ENCODE measurements around the gene NUB1.
"Not testable (repeated sequence)": the region's sequence is repeated elsewhere in the genome, so short reads cannot be mapped to it uniquely, and the experiment has no call there.

NUB1 gene

DNA sequence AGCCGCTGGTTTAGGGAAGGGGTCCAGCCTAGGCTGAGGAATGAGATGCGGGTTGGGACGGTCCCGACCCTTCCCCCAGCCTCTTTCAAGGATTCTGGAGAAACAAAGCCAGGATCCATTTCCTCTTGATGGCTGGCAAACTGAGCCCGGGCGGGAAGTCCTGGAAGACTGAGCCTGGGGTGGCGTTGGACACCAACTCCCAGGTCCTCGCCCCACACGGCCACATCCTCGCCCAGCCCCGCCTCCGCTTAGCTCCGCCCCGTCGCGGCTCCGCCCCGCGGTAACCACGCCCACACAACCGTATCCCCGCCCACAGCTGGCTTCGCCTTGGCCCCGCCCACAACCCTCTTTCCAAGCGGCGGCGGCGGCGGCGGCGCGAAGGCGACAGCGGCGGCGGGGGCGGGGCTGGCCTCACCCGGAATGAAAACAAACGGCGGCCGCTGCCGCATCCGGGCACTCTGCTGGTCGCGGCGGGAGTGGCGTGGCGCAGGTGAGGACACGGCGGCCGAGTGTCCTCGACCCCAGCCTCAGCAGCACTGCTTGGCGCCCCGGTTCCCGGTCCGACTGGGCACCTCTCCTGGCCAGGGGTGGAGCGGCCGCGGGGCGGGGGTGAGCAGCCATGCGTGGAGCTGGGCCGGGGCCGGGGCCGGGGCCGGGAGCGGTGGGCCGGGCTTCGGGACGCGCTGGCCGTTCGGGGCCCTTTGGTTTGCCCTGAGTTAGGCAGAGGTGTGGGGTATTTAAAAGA is at the start of gene NUB1:
Gene NUB1, plus strand, starts transcription at position 456 of the 745 bp plus-strand sequence. CDS start 3,538 bp downstream, outside the sequence.
- DNase-seq: peak; percentile 89

GRCh38 chr7:151292850-151293249 is 48.8 kb upstream of the NUB1 start:
- no peak for DNase-seq

DNA sequence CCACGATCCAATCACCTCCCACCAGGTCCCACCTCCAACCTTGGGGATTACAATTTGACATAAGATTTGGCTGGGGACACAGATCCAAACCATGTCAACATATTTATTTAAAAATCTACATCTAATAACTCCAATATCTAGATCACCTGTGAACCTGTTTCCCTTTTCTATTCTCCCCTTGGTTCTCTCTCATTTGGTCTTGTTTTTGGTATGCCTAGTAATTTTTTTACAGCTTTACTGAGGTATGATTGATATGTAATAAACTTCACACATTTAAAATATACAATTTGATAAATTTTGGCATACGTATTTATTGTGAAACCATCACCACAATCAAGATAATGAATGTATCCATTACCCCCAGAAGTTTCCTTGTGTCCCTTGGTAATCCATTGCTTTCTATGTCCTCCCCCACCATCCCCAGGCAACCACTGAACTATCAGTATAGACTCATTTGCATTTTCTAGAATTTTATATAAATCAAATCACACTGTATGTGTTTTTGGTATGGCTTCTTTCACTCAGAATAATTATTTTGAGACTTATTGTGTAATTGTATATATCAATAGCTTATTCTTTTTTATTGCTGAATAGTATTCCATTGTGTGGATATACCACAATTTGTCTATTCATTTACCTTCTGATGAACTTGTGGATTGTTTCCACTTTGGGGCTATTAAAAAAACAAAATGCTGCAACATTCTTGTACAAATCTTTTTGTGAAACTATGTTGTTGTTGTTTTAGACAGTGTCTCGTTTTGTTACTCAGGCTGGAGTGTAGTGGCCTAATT is 45.2 kb upstream of the NUB1 start:
- no peak for DNase-seq

DNA sequence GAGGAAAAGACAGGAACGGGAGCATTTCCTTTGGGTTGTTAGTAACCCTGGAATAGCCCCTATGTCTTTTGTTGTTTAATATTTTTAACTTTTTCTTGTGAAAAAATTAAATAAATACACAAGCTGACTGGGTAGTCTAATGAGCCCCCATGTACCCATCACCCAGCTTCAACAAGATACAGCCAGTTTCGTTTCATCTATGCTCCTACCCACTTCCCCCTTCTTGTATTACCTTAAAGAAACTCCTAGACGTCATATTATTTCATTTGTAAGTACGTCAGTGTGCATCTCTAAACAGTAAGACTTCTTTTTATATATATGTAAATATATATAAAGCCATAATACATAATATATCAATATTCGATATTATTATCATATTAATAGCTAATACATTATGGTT is 42.8 kb upstream of the NUB1 start:
- DNase-seq: no peak

DNA sequence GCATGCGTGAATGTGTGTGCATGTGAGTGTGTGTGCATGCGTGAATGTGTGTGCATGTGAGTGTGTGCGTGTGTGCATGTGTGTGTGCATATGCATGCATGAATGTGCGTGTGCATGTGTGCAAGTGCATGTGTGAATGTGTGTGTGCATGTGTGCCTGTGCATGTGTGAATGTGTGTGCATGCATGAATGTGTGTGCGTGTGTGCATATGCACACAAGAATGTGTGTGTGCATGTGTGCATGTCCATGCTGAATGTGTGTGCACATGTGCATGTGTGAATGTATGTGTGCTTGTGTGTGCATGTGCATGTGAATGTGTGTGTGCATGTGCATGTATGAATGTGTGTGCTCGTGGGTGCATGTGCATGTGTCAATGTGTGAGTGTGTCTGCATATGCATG is 42.1 kb upstream of the NUB1 start:
- DNase-seq: no peak

DNA sequence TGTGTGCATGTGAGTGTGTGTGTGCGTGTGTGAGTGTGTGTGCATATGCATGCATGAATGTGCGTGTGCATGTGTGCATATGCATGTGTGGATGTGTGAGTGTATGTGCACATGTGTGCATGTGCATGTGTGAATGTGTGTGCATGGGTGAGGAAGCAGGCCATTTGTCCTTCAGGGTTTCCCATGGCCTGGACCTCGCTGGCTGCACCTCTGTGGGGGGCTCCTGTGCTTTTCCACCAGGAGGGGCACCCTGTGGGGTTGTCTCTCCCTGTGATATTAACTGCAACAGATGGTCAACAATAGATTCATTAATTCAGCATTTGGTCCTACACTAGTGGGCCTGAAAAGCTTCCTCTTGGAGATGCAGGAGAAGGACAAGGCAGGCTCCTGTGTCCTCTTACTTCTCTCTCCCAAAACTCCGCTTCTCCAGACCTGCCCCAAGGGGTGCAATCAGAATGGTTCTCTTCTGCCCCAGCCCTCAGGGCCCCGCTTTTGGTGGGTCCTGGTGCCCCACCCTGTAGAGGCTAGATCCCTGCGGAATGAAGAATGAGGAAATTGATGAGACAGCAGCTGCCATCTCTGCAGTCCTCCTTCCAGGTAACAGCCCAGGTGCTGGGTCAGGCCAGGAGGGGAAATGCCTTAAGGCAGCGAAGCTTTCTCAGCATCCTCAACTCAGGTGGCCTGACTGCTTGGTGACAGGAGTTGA is 41.5 kb upstream of the NUB1 start:
- DNase-seq: no peak

GRCh38 chr7:151301471-151302462 is 39.8 kb upstream of the NUB1 start:
- DNase-seq: no peak

DNA sequence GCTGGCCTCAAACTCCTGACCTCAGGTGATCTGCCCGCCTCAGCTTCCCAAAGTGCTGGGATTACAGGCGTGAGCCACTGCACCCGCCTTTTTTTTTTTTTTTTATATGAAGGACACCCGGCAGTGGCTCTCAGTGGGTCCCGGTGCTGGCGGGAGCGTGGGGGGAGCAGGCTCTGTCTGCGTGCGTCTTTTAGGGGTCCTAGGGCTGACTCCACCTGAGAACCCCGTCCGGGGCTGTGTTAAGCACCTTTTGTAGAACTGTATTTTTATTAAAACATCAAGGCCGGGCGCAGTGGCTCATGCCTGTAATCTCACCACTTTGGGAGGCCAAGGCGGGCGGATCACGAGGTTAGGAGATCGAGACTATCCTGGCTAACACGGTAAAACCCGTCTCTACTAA is 37.4 kb upstream of the NUB1 start:
- DNase-seq: not testable (repeated sequence)

DNA sequence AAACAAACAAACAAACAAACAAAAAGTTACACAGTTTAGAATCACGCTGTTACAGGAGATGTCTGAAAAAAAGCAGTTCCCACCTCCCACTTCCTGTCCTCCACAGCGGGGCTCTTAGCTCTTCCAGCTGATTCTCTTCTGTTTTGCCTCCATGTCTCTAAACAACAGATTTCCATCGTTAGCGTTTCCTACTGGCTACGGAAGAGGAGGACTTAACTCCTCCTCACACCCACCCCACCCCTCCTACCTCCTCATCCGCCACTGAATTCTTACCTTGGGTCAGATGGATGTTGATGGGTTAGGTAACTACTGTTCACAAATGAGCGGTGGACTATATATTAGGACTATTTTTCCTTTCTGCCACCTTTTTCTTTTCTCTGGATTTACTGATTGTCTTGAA is 36.8 kb upstream of the NUB1 start:
- no peak for DNase-seq

- DNase-seq: no peak
Measured at GRCh38 chr7:151306374-151306773, 35.2 kb upstream of the NUB1 start.

DNA sequence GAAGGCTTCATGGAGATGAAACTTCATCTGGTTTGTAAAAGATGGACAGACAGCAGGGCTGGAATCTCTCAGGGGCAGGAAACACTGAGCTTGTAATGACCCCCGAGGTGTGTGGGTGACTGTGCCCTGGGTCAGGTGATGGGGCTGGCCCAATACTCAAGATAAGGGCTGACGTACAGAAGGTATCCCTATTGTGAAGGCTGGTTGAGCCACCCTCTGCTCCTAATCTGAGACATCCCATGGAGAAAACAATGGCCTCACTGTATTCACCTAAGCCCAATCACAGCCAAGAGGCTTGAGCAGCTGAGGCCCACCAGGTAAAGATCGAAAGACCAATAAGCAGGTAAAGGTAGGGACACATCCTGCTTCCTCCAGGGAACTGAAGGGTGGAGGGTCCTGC is 34.8 kb upstream of the NUB1 start:
- no peak for DNase-seq

GRCh38 chr7:151307536-151307935 is 34.1 kb upstream of the NUB1 start:
- DNase-seq: no peak

DNA sequence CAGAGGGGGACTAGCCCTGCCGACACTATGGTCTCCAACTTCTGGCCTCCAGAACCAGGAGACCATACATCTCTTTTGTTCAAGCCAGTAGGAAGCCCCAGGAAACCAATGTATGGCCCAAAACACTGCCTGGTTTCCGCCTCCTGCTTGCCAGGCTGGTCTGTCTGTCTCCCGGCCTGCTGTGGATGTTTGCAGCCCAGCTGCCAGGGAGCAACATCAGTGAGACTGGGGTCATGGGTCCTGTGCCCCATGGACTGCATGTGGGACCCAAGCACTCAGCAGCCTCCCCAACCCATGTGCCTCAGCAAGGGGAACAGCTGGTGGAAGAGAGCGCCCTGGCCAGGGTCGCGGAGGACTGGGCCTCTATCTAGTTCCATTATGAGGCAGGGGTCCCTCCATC is 33.4 kb upstream of the NUB1 start:
- DNase-seq: no peak

DNA sequence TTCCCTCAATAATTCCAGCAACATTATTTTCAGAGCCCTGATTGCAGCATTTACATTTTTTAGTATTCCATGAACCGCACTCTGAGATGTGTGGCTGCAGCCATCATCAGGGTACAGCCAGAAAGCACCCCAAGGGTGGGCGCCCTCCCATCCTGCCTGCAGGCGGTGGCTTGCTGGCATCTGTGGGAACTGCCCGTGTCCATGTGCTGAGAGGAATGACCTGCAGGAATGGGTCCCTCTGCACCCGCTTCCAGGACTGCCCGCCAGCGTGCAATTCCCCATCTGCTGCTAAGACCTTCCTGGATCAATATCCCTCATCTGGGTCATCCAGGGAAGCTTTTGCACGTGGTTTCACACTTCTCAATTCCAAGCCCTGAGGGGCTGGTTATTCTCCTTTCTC is 32.8 kb upstream of the NUB1 start:
- DNase-seq: no peak

DNA sequence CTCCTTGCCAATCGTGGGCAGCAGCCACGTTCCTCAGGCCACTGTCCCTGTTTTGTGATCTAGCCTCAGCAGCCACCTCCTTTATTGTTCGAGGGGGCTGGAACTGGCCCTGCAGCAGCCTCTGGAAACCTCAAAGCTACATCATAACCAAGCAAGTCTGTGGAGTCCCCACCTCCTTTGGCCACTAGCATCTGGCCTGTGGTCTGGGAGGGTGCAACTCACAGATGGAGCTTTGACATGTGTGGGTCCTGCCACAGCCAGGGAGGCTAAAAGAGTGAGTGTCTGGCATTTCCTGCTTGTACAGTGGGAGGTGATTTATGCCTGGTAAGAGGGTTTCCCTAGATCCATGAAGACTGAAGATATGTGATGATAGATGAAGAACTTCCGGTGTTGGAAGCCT is 32.3 kb upstream of the NUB1 start:
- no peak for DNase-seq

DNA sequence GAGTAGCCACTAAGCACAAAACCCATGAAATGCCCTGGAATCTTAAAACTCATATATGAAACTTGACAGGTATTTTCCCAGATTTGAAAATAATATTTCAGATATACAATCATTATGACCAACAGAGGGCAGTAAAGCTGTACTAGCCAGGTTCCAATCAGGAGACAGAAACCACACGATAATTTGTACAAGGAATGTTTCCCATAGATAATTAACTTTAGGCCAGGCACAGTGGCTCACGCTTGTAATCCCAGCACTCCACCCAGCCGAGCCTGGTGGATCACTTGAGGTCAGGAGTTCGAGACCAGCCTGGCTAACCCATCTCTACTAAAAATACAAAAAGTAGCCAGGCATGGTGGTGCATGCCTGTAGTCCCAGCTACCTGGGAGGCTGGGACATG is 31.0 kb upstream of the NUB1 start:
- no peak for DNase-seq

- DNase-seq: no peak
Measured at GRCh38 chr7:151311294-151311864, 30.2 kb upstream of the NUB1 start.

DNA sequence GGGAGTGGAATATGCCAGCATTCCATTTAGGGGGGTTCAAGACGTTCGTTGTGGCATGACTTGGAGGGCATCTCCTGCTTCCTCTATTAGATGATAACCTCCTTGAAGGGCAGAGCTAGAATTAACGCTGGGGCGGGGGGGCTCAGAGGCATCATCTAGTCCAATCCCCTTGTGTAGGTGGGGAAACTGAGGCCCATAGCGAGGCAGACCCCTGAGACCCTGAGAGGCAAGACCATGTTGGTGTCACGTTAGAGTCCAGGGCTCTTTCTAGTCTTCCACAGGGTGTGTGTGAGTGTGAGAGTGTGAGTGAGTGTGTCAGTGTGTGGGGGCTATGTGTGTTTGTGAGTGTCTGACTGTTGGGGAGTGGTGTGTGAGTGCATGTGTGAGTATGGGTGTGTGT is 29.3 kb upstream of the NUB1 start:
- DNase-seq: no peak

DNA sequence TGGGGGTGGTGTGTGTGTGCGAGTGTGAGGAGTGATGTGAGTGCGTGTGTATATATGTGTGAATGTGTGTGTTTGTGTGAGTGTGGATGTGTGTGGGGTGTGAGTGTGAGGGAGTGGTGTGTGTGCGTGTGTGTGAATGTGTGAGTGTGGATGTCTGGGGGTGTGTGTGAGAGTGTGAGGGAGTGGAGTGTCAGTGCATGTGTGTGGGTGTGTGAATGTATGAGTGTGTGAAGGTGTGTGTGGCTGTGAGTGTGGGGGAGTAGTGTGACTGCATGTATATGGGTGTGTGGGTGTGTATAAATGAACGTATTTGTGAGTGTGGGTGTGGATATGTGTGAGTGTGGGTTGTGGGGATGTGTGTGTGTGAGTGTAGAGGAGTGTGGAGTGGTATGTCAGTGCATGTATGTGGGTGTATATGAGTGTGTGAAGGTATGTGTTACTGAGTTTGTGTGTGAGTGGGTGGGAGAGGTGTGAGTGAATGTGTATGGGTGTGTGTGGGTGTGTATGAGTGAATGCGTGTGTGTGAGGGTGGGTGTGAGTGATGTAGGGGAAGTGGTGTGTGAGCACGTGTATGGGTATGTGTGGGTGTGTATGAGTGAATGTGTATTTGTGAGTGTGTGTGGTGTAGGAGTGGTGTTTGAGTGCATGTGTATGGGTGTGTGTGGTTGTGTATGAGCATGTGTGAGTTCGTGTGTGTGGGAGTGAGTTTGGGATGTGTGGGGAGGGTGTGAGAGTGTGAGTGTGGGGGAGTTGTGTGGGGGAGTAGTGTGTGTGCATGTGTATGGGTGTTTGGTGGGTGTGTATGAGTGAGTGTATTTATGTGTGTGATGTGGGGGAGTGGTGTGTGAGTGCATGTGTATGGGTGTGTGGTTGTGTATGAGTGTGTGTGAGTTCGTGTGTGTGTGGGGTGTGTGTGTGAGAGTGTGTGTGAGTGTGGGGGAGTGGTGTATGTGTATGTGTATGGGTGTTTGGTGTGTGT is 28.5 kb upstream of the NUB1 start:
- DNase-seq: no peak

GRCh38 chr7:151313857-151314256 is 27.8 kb upstream of the NUB1 start:
- no peak for DNase-seq

DNA sequence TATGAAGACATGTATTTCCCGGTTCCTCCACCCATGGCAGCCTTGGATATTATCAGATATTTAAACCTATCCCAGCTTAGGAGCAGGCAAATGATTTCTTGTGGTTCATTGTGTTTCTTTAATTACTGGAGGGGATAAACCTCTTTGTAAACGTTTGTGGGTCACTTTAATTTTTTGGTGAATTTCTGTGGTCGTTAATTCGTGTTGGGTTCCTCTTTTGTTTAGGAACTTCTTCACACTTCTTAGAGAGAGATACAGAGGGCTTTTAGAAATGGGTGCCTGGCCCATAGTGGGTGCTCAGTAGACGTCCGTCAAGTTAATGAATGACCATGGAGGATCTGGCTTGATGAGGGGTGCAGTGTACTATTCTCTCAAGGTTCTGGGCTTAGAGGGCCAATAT is 27.2 kb upstream of the NUB1 start:
- DNase-seq: no peak
